ENCODE data around the gene ITGA2. TPM values are rescaled to one million over a fixed set of nuclear protein-coding genes. Genes with fewer than 3 reads are reported as not detected.
A peak's percentile ranks its signal among the peaks of the same experiment; 100 is the strongest.

Gene ITGA2
- total RNA-seq, 4 donors from 2014 or later: 0.07 to 0.41 (median 0.24) TPM

GRCh38 chr5:53095931-53096525 lies 106.9 kb downstream of the ITGA2 start:
- H3K36me3 ChIP-seq: peaks cover 0 to 31% of the 10 kb centered on the region in 2 donors
- DNase-seq (peak in 1 of 2 donors; percentile 30), ATAC-seq (peak in 1 of 2 donors; percentile 51)
- intact Hi-C loops (cut with DNase I; ENCODE audit: low total_unique reads): loop anchor here (2.0 kb wide), 1 partner anchor 147 kb away; no protein-coding TSS in a partner anchor
- in situ Hi-C loops (cut with MboI; ENCODE audit: low sequenced_read_pairs in 4 of 4): loop anchor here in 3 of 4 donors (5.0 to 10.0 kb wide), 2 partner anchors 149 to 151 kb away; no protein-coding TSS in a partner anchor
- H3K9me3 ChIP-seq: no peaks in the 10 kb centered on the region
- H3K4me1 ChIP-seq: no peaks in the 10 kb centered on the region
- H3K4me3 ChIP-seq: no peak overlapping the region
- no peaks in the 10 kb centered on the region for H3K27me3 ChIP-seq
- TF ChIP-seq CTCF (IDR thresholded peaks at IDR 0.05 in 4 of 5, conservative IDR thresholded peaks at IDR 0.05 in 1 of 5): peak; percentile 49 to 89 (median 67)
- TF ChIP-seq POLR2A (IDR thresholded peaks at IDR 0.05): no peak
- H3K27ac ChIP-seq: no peak overlapping the region

GRCh38 chr5:53099546-53099945 lies 110.4 kb downstream of the ITGA2 start:
- intact Hi-C loops (cut with DNase I; ENCODE audit: low total_unique reads): no loop called here
- in situ Hi-C loops (cut with MboI; ENCODE audit: low sequenced_read_pairs in 4 of 4): loop anchor here in 3 of 4 donors (5.0 to 10.0 kb wide), 2 partner anchors 152 to 155 kb away; no protein-coding TSS in a partner anchor
- no peak for DNase-seq
- TF ChIP-seq CTCF (IDR thresholded peaks at IDR 0.05 in 4 of 5, conservative IDR thresholded peaks at IDR 0.05 in 1 of 5) (no peak), POLR2A (IDR thresholded peaks at IDR 0.05) (no peak)
- H3K27ac ChIP-seq: no peak overlapping the region
- H3K36me3 ChIP-seq: peaks cover 0 to 54% of the 10 kb centered on the region in 2 donors
- H3K27me3 ChIP-seq: no peaks in the 10 kb centered on the region
- H3K9me3 ChIP-seq: no peaks in the 10 kb centered on the region
- no peak for ATAC-seq
- no peak overlapping the region for H3K4me3 ChIP-seq
- H3K4me1 ChIP-seq: no peaks in the 10 kb centered on the region

- Histone ChIP-seq H3K27ac (no peak overlapping the region), H3K4me3 (no peak overlapping the region), H3K9me3 (no peaks in the 10 kb centered on the region), H3K27me3 (no peaks in the 10 kb centered on the region), H3K4me1 (no peaks in the 10 kb centered on the region), H3K36me3 (peaks cover 0 to 55% of the 10 kb centered on the region in 2 donors)
- intact Hi-C loops (cut with DNase I; ENCODE audit: low total_unique reads): no loop called here
- TF ChIP-seq POLR2A (IDR thresholded peaks at IDR 0.05): no peak
- TF ChIP-seq CTCF (IDR thresholded peaks at IDR 0.05 in 4 of 5, conservative IDR thresholded peaks at IDR 0.05 in 1 of 5): no peak
- ATAC-seq (no peak), DNase-seq (no peak)
- in situ Hi-C loops (cut with MboI; ENCODE audit: low sequenced_read_pairs in 4 of 4): no loop called here
Observed at GRCh38 chr5:53100606-53101005, 111.5 kb downstream of the ITGA2 start.

GRCh38 chr5:53105611-53106300 lies 116.6 kb downstream of the ITGA2 start:
- in situ Hi-C loops (cut with MboI; ENCODE audit: low sequenced_read_pairs in 4 of 4) (no loop called here), intact Hi-C loops (cut with DNase I; ENCODE audit: low total_unique reads) (loop anchor here (5.0 kb wide), 1 partner anchor 303 kb away; no protein-coding TSS in a partner anchor)
- Histone ChIP-seq H3K9me3 (no peaks in the 10 kb centered on the region), H3K36me3 (peaks cover 0 to 32% of the 10 kb centered on the region in 2 donors), H3K4me3 (no peak overlapping the region), H3K4me1 (peaks cover 14 to 20% of the 10 kb centered on the region in 2 donors), H3K27me3 (no peaks in the 10 kb centered on the region), H3K27ac (no peak overlapping the region)
- no peak for TF ChIP-seq CTCF (IDR thresholded peaks at IDR 0.05 in 4 of 5, conservative IDR thresholded peaks at IDR 0.05 in 1 of 5)
- no peak for TF ChIP-seq POLR2A (IDR thresholded peaks at IDR 0.05)
- DNase-seq: no peak
- no peak for ATAC-seq
